Activated CD4-positive, alpha-beta T cell treated with anti-CD3 and anti-CD28 coated beads for 36 hours (primary cell): ENCODE data around the gene RLN3. TPM values are rescaled to one million over a fixed set of nuclear protein-coding genes. Genes with fewer than 3 reads are reported as not detected.
"Not testable (repeated sequence)": the region's sequence is repeated elsewhere in the genome, so short reads cannot be mapped to it uniquely, and the experiment has no call there.

Source experiments
- ATAC-seq: fragments of 200-7000 bp; cut with Tn5 transposase; one replicate; pipeline ENCODE4 v1.10.0; 2021; ENCODE audit warnings: mild to moderate bottlenecking, moderate library complexity
- CTCF ChIA-PET: fragments of 350-600 bp; sonication (Branson Sonifier 250); formaldehyde crosslinking; loops from one replicate; lab custom pipeline; 2021; ENCODE audit warnings: antibody characterized with exemption; lab: Charles Lee
- POLR2A ChIA-PET: fragments of 350-600 bp; sonication (Branson Sonifier 250); formaldehyde crosslinking; loops from one replicate; lab custom pipeline; 2021; ENCODE audit warnings: antibody characterized with exemption, inconsistent platforms; lab: Charles Lee
- DNase-seq: peaks from one replicate; pipeline ENCODE4 v3.0.0-alpha.2; 2020
- H3K27ac Mint-ChIP-seq: one replicate; pipeline ENCODE4 v1.8.0; 2021; ENCODE audit warnings: mixed read lengths
- H3K27me3 Mint-ChIP-seq: one replicate; pipeline ENCODE4 v1.8.0; 2021; ENCODE audit warnings: mixed read lengths
- H3K36me3 Mint-ChIP-seq: one replicate; pipeline ENCODE4 v1.8.0; 2021; ENCODE audit warnings: low read depth, mixed read lengths
- H3K4me1 Mint-ChIP-seq: one replicate; pipeline ENCODE4 v1.8.0; 2021; ENCODE audit warnings: mixed read lengths
- H3K4me3 Mint-ChIP-seq: one replicate; pipeline ENCODE4 v1.8.0; 2021; ENCODE audit warnings: mild to moderate bottlenecking, moderate library complexity, mixed read lengths
- H3K9me3 Mint-ChIP-seq: one replicate; pipeline ENCODE4 v1.8.0; 2021; ENCODE audit warnings: low read depth, mixed read lengths
- intact Hi-C, 2 experiments: fragments of 100-400 bp; cut with DNase I in 1 of 2; cut with micrococcal nuclease in 1 of 2; formaldehyde crosslinking; loops; one replicate each; pipeline versions ENCODE4 v1.14.2 to v1.15.1; 2022 to 2024; cut with DNase I, micrococcal nuclease
- total RNA-seq, 2 experiments: library from RNA; stranded (reverse); gene quantifications; one replicate each; pipeline ENCODE4 v1.2.3, GENCODE V29; 2021

RLN3 gene
- total RNA-seq, 2 experiments from 2014 or later, result not detected

DNA sequence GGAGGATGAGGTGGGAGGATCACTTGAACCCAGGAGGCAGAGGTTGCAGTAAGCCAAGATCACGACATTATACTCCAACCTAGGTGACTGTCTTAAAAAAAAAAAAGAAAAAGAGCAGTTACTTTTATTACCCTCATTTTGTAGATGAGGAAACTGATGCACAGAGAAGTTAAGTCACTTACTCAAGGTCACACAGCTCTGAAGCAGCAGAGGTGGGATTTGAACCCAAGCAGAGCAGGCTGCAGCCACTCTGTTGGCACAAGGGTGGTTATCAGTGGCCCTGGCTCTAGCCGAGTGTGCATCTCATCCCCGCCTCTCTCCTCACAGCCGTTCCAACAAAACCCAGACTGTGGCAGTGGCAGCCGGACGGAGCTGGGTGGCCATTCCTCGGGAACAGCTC lies 11.2 kb downstream of the RLN3 start:
- H3K27ac Mint-ChIP-seq, result no peak overlapping the region
- no peaks in the 10 kb centered on the region for H3K9me3 Mint-ChIP-seq
- POLR2A ChIA-PET, result interaction anchor here (0.6 kb wide), 1 partner anchor 133 kb away, joined by 3 read pairs; no protein-coding TSS in a partner anchor
- DNase-seq (no peak), ATAC-seq (no peak)
- CTCF ChIA-PET, result interaction anchor here (0.8 to 1.1 kb wide), 2 partner anchors 9 to 17 kb away, joined by 3 read pairs; no protein-coding TSS in a partner anchor
- intact Hi-C loops, result no loop called here
- peaks cover 10% of the 10 kb centered on the region for H3K4me1 Mint-ChIP-seq
- H3K27me3 Mint-ChIP-seq, result no peaks in the 10 kb centered on the region
- H3K4me3 Mint-ChIP-seq, result no peak overlapping the region
- H3K36me3 Mint-ChIP-seq, result peaks cover 40% of the 10 kb centered on the region

DNA sequence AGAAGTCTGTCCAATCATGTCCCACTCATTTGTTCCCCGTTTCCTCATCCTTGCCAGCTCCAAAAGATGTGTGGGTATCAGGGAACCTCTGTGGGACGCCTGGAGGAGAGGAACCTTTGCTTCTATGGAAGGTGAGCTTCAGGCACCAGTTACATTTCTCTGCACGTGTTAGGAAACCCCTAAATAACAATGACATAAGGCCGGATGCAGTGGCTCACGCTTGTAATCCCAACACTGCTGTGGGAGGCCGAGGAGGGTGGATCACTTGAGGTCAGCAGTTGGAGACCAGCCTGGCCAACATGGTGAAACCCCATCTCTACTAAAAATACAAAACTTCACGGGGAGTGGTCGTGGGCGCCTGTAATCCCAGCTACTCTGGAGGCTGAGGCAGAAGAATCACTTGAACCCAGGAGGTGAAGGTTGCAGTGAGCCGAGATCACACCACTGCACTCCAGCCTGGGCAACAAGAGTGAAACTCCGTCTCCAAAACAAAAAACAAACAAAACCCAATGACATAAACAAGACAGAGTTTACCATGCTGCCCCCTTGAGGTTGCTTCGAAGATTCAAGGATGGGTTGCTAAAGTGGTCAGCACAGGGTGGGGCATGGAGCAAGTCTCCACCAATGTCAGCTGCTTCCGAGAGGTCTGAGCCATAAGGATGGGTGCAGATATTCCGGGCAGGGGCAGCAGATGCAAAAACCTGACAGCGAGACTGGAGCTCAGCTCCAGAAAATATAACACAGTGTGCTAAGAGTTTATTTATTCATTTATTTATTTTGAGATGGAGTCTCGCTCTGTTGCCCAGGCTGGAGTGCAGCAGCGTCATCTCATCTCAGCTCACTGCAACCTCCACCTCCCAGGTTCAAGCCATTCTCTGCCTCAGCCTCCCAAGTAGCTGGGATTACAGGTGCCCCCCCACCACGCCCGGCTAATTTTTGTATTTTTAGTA lies 15.0 kb downstream of the RLN3 start:
- H3K4me3 Mint-ChIP-seq, H3K9me3 Mint-ChIP-seq, H3K27me3 Mint-ChIP-seq, H3K4me1 Mint-ChIP-seq, POLR2A ChIA-PET: not testable (repeated sequence)
- peak overlapping the region; percentile 63 for H3K27ac Mint-ChIP-seq
- intact Hi-C loops, result loop anchor here in 1 of 2 experiments (1.0 kb wide), 1 partner anchor 163 kb away; no protein-coding TSS in a partner anchor
- CTCF ChIA-PET, result interaction anchor here (0.6 to 2.2 kb wide), 11 partner anchors 10 to 93 kb away, joined by 3 to 11 read pairs (median 3); partner anchors contain the start of genes DCAF15, IL27RA and RFX1
- DNase-seq (peak; percentile 52), ATAC-seq (peak; percentile 64)
- H3K36me3 Mint-ChIP-seq, result peaks cover 41% of the 10 kb centered on the region

DNA sequence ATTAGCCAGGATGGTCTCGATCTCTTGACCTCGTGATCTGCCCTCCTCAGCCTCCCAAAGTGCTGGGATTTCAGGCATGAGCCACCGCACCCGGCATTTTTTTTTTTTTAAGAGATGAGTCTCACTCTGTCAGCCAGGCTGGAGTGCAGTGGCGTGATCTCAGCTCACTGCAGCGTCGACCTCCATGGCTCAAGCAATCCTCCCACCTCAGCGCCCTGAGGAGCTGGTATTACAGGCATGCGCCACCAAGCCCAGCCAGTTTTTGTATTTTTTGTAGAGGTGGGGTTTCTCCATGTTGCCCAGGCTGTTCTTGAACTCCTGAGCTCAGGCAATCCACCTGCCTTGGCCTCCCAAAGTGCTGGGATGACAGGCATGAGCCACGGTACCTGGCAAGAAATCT lies 19.9 kb downstream of the RLN3 start:
- H3K9me3 Mint-ChIP-seq, DNase-seq, ATAC-seq, POLR2A ChIA-PET, H3K4me1 Mint-ChIP-seq, H3K4me3 Mint-ChIP-seq, H3K27ac Mint-ChIP-seq, H3K27me3 Mint-ChIP-seq: not testable (repeated sequence)
- peaks cover 53% of the 10 kb centered on the region for H3K36me3 Mint-ChIP-seq
- CTCF ChIA-PET, result interaction anchor here (0.6 to 3.3 kb wide), 29 partner anchors 9 to 215 kb away, joined by 3 to 35 read pairs (median 4); partner anchors contain the start of genes IL27RA and MISP3
- intact Hi-C loops, result loop anchor here (1.0 to 5.0 kb wide), 2 partner anchors 96 to 168 kb away; partner anchors contain the start of gene DCAF15 (in 1 of the 2)

DNA sequence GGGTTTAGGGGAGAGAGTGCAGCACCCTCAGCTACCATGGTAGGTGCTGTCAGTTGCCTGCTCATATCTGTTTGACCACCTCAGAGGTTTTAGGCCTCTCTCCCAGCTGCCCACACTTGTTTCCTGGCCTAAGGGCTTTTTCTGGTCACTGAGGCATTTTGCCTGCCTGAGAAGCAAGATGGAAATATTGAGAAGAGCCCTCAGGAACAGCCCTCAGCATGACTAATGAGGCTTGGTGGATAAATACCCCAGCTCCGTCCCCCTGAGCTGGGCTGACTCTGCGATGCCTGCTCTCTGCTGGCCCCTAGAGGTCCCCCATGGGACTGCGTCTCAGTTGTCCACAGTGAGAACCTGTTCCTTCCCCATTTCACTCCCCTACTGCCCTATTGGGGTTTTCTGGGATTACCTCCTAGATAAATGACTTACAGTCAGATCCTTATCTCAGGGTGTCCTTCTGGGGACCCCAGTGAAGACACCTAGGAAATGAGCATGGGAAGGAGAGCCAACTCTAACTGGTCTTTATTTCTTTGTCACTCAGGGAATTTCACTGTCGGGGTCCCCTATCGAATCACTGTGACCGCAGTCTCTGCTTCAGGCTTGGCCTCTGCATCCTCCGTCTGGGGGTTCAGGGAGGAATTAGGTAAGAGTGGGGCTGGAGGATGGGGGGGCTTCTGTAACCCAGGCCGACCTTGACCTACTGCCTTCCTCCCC lies 20.6 kb downstream of the RLN3 start:
- Mint-ChIP-seq H3K27me3 (no peaks in the 10 kb centered on the region), H3K4me1 (peaks cover 4% of the 10 kb centered on the region), H3K27ac (peak overlapping the region; percentile 25), H3K4me3 (no peak overlapping the region), H3K9me3 (peaks cover 4% of the 10 kb centered on the region), H3K36me3 (peaks cover 53% of the 10 kb centered on the region)
- CTCF ChIA-PET, result interaction anchor here (0.6 to 3.3 kb wide), 30 partner anchors 10 to 216 kb away, joined by 3 to 35 read pairs (median 4); partner anchors contain the start of genes IL27RA and MISP3
- POLR2A ChIA-PET, result interaction anchor here (0.6 kb wide), 1 partner anchor 254 kb away, joined by 3 read pairs; the partner anchor contains the start of gene ZSWIM4
- ATAC-seq (peak; percentile 87), DNase-seq (peak; percentile 87)
- intact Hi-C loops, result loop anchor here (1.0 to 5.0 kb wide), 2 partner anchors 96 to 168 kb away; partner anchors contain the start of gene DCAF15 (in 1 of the 2)

DNA sequence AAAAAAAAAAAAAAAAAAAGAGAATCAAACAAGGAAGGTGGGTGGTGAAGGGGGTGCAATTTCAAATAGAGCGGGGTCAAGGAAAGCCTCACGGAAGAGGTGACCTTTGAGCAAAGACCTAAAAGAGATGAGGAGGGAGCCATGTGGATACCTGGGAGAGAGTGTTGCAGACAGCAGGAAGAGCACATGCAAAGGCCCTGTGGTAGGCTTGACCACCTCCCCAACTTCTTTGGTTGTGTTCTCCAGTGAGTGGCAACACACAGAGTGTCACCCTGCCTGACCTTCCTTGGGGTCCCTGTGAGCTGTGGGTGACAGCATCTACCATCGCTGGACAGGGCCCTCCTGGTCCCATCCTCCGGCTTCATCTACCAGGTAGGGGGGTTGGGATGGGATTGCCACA lies 22.6 kb downstream of the RLN3 start:
- Mint-ChIP-seq H3K9me3 (peaks cover 4% of the 10 kb centered on the region), H3K36me3 (peaks cover 53% of the 10 kb centered on the region), H3K27me3 (no peaks in the 10 kb centered on the region), H3K27ac (no peak overlapping the region), H3K4me3 (no peak overlapping the region), H3K4me1 (peaks cover 4% of the 10 kb centered on the region)
- CTCF ChIA-PET, result interaction anchor here (0.9 to 1.3 kb wide), 3 partner anchors 9 to 27 kb away, joined by 3 to 8 read pairs (median 5); partner anchors contain the start of gene MISP3
- DNase-seq (no peak), ATAC-seq (no peak)
- POLR2A ChIA-PET, result no interaction called here
- intact Hi-C loops, result no loop called here

DNA sequence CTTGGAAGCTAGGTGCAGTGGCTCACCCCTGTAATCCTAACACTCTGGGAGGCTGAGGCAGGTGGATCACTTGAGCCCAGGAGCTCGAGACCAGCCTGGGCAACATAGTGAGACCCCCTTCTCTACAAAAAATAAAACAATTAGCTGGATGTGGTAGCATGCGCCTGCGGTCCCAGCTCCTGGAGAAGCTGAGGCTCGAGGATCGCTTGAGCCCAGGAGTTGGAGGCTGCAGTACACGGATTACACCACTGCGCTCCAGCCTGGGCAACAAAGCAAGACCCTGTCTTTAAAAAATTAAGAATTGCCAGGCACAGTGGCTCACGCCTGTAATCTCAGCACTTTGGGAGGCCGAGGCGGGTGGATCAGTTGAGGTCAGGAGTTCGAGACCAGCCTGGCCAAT lies 23.0 kb downstream of the RLN3 start:
- POLR2A ChIA-PET, ATAC-seq, H3K4me3 Mint-ChIP-seq, H3K27me3 Mint-ChIP-seq, H3K4me1 Mint-ChIP-seq, H3K9me3 Mint-ChIP-seq, intact Hi-C loops, H3K27ac Mint-ChIP-seq, DNase-seq: not testable (repeated sequence)
- CTCF ChIA-PET, result interaction anchor here (0.7 to 1.3 kb wide), 4 partner anchors 8 to 169 kb away, joined by 3 to 8 read pairs (median 4); partner anchors contain the start of gene MISP3
- H3K36me3 Mint-ChIP-seq, result peaks cover 51% of the 10 kb centered on the region

DNA sequence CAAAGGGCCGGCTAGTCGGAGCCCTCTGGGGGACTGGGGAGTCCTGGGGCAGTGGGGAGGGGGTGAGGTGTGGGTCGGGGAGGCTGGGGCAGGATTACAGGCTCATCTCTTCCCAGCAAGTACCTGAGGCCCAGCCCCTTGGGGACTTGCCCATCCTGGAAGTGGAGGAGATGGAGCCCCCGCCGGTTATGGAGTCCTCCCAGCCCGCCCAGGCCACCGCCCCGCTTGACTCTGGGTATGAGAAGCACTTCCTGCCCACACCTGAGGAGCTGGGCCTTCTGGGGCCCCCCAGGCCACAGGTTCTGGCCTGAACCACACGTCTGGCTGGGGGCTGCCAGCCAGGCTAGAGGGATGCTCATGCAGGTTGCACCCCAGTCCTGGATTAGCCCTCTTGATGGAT lies 24.0 kb downstream of the RLN3 start:
- peaks cover 4% of the 10 kb centered on the region for H3K4me1 Mint-ChIP-seq
- POLR2A ChIA-PET, result no interaction called here
- ATAC-seq (no peak), DNase-seq (no peak)
- no peak overlapping the region for H3K4me3 Mint-ChIP-seq
- peaks cover 43% of the 10 kb centered on the region for H3K36me3 Mint-ChIP-seq
- H3K9me3 Mint-ChIP-seq, result peaks cover 4% of the 10 kb centered on the region
- H3K27me3 Mint-ChIP-seq, result peaks cover 3% of the 10 kb centered on the region
- CTCF ChIA-PET, result interaction anchor here (0.6 to 1.4 kb wide), 4 partner anchors 9 to 100 kb away, joined by 3 to 6 read pairs (median 4); partner anchors contain the start of gene DCAF15
- intact Hi-C loops, result no loop called here
- no peak overlapping the region for H3K27ac Mint-ChIP-seq

DNA sequence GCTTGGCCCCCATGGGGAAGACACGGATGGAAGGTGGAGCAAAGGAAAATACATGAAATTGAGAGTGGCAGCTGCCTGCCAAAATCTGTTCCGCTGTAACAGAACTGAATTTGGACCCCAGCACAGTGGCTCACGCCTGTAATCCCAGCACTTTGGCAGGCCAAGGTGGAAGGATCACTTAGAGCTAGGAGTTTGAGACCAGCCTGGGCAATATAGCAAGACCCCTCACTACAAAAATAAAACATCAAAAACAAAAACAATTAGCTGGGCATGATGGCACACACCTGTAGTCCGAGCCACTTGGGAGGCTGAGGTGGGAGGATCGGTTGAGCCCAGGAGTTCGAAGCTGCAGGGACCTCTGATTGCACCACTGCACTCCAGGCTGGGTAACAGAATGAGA lies 24.5 kb downstream of the RLN3 start:
- Mint-ChIP-seq H3K27ac (no peak overlapping the region), H3K4me1 (peaks cover 4% of the 10 kb centered on the region), H3K9me3 (peaks cover 4% of the 10 kb centered on the region), H3K36me3 (peaks cover 41% of the 10 kb centered on the region), H3K4me3 (no peak overlapping the region), H3K27me3 (peaks cover 4% of the 10 kb centered on the region)
- no peak for DNase-seq
- no peak for ATAC-seq
- ChIA-PET CTCF (interaction anchor here (0.5 to 1.4 kb wide), 6 partner anchors 9 to 171 kb away, joined by 3 to 6 read pairs (median 3); partner anchors contain the start of gene DCAF15), POLR2A (no interaction called here)
- intact Hi-C loops, result no loop called here

DNA sequence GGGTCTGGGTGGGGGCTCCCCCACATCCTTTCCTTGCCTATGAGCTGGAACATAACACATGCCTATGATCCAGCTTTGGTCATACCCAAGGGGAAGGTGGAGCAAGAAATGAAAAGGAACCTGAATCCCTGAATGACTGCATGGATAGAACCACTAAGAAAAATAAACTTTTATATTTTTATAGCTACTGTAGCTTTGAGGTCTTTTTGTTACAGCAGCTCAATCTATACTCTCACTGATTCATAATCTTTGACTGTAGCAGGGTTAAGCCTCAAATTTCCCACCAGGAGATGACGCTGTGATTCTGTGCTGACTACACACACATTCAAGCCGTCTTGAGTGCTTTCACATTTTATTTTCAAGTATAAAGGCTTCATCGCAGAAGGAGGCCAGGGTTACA lies 25.1 kb downstream of the RLN3 start:
- DNase-seq (no peak), ATAC-seq (no peak)
- intact Hi-C loops, result no loop called here
- POLR2A ChIA-PET, result no interaction called here
- Mint-ChIP-seq H3K4me3 (no peak overlapping the region), H3K9me3 (peaks cover 4% of the 10 kb centered on the region), H3K36me3 (peaks cover 41% of the 10 kb centered on the region), H3K27me3 (peaks cover 6% of the 10 kb centered on the region), H3K4me1 (peaks cover 9% of the 10 kb centered on the region), H3K27ac (no peak overlapping the region)
- CTCF ChIA-PET, result interaction anchor here (0.6 to 1.4 kb wide), 5 partner anchors 8 to 171 kb away, joined by 3 to 6 read pairs (median 3); no protein-coding TSS in a partner anchor

DNA sequence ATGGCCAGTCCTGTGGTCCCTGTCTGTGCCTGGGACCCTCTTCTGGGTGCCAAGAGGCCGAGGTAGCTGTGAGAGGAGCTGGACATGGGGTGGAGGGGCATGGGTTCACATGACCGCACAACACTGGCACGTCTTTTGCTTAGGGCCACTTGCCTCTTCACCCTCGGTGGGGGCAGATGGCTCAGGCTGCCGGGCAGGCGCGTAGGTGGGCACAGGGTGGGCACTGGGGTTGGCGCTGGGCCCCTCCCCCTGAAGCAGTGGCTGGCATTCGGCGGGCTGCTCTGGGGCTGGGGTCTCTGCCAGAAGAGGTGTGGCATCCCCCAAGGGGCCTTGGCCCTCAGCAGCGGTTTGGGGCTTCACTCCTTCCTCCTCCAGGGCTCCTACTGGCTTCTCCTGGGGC lies 25.6 kb downstream of the RLN3 start:
- Mint-ChIP-seq H3K4me3 (no peak overlapping the region), H3K36me3 (peaks cover 37% of the 10 kb centered on the region), H3K27me3 (peaks cover 11% of the 10 kb centered on the region), H3K4me1 (peaks cover 10% of the 10 kb centered on the region), H3K9me3 (peaks cover 4% of the 10 kb centered on the region), H3K27ac (no peak overlapping the region)
- CTCF ChIA-PET, result interaction anchor here (0.6 to 1.4 kb wide), 4 partner anchors 11 to 172 kb away, joined by 3 to 6 read pairs (median 3); no protein-coding TSS in a partner anchor
- POLR2A ChIA-PET, result no interaction called here
- DNase-seq, result no peak
- intact Hi-C loops, result no loop called here
- no peak for ATAC-seq
